Body of pancreas (tissue), 4 donors: ENCODE data around the gene PDPK1.

Source experiments
- CTCF ChIP-seq, 7 experiments: fragments of 450-650 bp in 4 of 7; fragments of 200-600 bp in 3 of 7; sonication (generic) in 3 of 7; IDR thresholded peaks; one replicate each; pipeline ENCODE4 v1.5.1; 2016 to 2019; ENCODE audit warnings: antibody characterized with exemption in 7 of 7
- POLR2A ChIP-seq, 3 donors: fragments of 450-650 bp; IDR thresholded peaks; one replicate each; pipeline ENCODE4 v1.6.1; 2016; ENCODE audit warnings: antibody characterized with exemption in 3 of 3, mild to moderate bottlenecking in 2 of 3

- TF ChIP-seq POLR2A (IDR thresholded peaks at IDR 0.05) (no peak), CTCF (IDR thresholded peaks at IDR 0.05) (no peak)
These were observed 19.7 kb upstream of the PDPK1 start for GRCh38 chr16:2517954-2518605.
